Raji (cell line): ENCODE data around the gene PHACTR3.

Experiments
- POLR2A ChIP-seq: IDR thresholded peaks from 2 replicates; pipeline ENCODE4 v1.6.1; 2011; ENCODE audit warnings: low read depth, low read length, control low read depth; ENCODE audit not compliant: insufficient read depth

Gene PHACTR3

GRCh38 chr20:59665656-59666555 is 61.6 kb downstream of the PHACTR3 start:
- TF ChIP-seq POLR2A: no peak

GRCh38 chr20:59666586-59666985 is 62.2 kb downstream of the PHACTR3 start:
- TF ChIP-seq POLR2A: no peak

GRCh38 chr20:59667131-59667530 is 62.8 kb downstream of the PHACTR3 start:
- TF ChIP-seq POLR2A: no peak

GRCh38 chr20:59667981-59668515 is 63.7 kb downstream of the PHACTR3 start:
- no peak for TF ChIP-seq POLR2A

GRCh38 chr20:59668926-59669850 is 64.8 kb downstream of the PHACTR3 start:
- no peak for TF ChIP-seq POLR2A

GRCh38 chr20:59670786-59671492 is 66.6 kb downstream of the PHACTR3 start:
- TF ChIP-seq POLR2A: no peak

DNA sequence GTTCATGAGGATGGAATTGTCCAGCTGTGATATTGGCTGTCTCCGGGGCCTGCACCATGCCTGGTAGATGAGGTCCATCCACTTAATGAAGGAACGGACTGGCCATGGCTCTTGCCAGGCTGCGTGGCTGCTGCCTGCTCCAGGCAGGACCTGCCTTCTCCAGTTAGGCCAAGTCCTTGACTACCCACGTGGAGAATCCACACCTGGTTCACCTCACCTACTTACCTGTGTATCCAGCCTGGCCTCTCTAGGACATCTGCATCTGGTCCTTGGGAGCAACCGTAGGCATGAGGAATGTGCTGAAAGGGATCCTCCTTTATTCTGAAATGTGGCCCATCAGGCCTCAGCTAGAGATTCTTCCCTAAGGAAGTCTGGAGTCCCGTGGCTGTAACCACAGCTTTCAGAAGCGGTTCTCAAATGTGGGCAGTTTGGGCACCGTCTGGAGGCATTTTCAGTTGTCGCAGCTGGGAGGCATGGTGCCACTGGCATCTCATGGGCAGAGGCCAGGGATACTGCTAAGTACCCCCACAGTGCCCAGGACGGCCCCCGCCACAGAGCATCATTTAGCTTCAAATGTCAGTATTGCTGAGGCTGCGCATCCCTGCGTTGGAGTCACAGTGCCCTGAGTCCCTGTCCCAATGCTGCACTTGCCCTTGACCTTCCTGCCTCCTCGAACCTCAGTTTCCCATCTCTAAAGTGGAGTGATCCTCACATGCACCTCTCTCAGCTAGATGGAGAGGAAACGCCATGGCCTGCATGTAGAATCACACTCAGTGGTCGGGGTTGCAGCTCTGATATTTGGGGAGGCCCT is 67.5 kb downstream of the PHACTR3 start:
- TF ChIP-seq POLR2A: no peak

- no peak for TF ChIP-seq POLR2A
Measured at GRCh38 chr20:59672576-59672975, 68.2 kb downstream of the PHACTR3 start.

GRCh38 chr20:59673288-59673997 is 69.1 kb downstream of the PHACTR3 start:
- TF ChIP-seq POLR2A: no peak

DNA sequence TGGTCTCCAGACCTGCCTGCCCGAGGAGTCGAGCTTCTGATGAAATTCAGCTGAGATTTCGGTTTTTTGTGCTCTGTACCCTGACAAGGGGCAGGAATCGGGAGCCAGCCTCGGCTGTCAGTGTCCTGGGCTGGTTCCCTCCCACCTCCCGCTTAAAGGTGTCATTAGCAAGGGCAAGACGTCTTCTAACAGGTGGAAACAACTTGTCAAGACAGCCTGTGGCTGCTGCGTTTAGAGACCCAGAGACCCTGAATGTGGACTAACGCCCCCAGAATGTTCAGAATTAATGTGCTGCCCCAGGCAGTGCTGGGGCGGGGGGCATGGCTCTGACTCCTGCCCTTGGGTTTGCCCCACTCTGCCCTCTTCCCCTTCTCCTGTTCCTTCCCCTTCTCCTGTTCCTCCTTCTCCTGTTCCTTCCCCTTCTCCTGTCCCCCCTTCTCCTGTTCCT is 69.7 kb downstream of the PHACTR3 start:
- TF ChIP-seq POLR2A: no peak

DNA sequence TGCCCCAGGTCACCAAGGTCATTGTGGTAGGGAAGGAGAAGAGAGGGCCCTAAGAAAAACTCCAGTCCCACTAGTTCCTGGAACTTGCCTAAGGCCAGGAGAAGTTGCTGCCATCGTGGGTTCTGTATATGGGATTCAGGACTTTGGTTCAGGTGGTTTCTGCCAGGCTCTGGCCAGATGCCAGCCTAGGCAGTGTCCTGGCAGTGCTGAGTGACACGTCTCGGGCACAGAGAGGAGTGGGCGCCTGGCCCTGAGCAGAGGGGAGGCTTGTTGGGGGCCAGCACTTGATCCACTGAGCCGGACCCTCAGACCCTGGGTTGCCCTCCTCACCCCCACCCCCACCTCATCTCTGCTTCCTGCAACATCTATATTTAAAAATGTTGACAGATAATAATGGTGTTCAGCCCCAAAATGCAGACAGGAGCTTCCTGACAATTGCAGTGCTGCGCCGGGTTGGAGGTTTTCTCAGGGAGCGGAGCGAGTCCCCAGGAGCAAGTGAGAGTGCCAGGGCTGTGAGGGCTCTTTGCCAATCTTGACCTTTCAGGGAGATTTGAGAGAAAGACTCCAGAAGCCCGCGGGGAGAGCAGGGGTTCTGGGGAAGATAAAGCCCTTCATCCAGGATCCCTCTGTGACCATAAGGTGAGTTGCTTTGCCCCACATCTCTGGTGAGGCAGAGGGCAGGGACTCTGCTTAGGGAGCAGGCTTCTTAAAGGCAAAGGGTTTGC is 71.9 kb downstream of the PHACTR3 start:
- TF ChIP-seq POLR2A: no peak

DNA sequence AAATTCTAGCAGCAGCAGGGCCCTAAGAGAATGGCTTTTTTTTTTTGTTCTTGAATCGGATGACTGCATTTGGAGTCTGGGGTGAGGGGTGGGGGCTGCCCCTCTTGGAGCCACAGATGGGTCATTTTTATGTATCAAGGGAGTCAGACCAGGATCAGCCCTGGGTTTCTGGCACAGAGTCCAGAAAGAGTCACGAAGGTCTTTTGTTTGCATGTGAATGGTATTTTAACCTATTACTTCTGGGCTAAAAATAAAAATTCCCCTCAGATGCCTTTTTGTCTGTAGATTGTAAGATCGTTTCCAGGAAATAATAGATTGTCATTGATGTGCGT is 72.5 kb downstream of the PHACTR3 start:
- TF ChIP-seq POLR2A: no peak

DNA sequence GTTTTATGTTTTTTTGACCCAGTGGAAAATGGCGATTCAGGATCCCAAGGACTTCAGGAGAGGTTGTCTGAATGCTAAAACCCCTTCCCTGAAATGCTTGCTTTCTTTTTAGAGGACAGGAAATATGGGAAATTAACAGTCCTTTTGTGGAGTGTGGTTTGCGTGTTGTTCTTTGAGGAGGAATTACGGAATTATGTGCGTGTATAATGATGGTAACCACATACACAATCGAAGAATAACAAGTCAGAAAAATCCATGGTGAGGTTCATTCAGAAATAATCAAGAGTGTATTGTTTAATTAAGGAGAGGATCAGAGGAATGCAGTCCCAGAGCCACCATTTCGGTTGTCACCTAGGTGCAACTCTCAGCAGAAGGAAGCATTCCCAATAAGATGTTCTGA is 73.2 kb downstream of the PHACTR3 start:
- TF ChIP-seq POLR2A: no peak
